Measurements from ENCODE around the gene HNRNPA0.

DNA sequence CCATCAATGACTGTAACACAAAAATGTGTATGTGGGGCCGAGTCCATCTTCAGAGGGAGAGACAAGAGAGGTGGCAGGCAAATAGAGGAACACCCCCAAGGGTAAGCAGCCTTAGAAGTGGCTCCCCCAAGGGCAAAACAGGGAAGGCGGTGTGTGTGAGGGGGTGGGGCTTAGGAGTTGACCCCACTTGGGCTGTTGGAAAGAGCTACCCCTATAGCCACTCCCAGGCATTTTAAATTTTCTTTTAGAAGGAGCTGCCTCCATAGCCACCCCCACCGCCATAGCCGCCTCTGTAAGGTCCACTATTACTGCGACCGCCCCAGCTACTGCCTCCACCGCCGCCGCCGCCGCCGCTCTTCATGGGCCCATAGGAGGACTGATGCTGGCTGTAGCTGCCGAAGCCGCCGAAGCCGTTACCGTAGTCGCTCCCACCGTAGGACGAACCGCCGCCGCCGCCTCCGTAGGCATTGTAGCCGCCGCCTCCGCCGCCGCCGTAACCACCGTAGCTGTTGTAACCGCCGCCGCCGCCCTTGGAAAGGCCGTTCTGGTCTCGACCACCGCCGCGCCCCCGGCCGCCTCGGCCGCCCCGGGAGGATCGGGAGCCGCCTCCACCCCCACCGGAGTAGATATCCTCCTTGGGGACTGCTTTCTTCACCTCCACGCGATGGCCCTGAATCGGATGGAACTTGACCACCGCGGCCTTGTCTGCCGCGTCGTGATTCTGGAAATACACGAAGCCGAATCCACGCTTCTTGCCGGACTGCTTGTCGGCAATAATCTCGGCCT, 1.1 kb downstream of the HNRNPA0 start:
- no peak for TF ChIP-seq POLR2A (IDR thresholded peaks at IDR 0.05)
- TF ChIP-seq, protein P1, sequence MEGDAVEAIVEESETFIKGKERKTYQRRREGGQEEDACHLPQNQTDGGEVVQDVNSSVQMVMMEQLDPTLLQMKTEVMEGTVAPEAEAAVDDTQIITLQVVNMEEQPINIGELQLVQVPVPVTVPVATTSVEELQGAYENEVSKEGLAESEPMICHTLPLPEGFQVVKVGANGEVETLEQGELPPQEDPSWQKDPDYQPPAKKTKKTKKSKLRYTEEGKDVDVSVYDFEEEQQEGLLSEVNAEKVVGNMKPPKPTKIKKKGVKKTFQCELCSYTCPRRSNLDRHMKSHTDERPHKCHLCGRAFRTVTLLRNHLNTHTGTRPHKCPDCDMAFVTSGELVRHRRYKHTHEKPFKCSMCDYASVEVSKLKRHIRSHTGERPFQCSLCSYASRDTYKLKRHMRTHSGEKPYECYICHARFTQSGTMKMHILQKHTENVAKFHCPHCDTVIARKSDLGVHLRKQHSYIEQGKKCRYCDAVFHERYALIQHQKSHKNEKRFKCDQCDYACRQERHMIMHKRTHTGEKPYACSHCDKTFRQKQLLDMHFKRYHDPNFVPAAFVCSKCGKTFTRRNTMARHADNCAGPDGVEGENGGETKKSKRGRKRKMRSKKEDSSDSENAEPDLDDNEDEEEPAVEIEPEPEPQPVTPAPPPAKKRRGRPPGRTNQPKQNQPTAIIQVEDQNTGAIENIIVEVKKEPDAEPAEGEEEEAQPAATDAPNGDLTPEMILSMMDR (IDR thresholded peaks at IDR 0.05), result peak in 1 of 6 experiments; percentile 1

Data from Peyer's patch (tissue), 4 donors.